ACHN (cell line): Measurements from ENCODE around the gene SLC4A1AP.
A peak's percentile ranks its signal among the peaks of the same experiment; 100 is the strongest.
"Not testable (repeated sequence)": the region's sequence is repeated elsewhere in the genome, so short reads cannot be mapped to it uniquely, and the experiment has no call there.

Experiments
- DNase-seq: peaks from one replicate; pipeline ENCODE4 v3.0.0-alpha.2; 2015
- in situ Hi-C: cut with HindIII; loops from 2 replicates; pipeline ENCODE4 v1.10.0; 2017; ENCODE audit warnings: low sequenced_read_pairs, low pct_ligation_motif_present, low pct_unique_long_range_greater_than_20kb

Gene SLC4A1AP, protein sequence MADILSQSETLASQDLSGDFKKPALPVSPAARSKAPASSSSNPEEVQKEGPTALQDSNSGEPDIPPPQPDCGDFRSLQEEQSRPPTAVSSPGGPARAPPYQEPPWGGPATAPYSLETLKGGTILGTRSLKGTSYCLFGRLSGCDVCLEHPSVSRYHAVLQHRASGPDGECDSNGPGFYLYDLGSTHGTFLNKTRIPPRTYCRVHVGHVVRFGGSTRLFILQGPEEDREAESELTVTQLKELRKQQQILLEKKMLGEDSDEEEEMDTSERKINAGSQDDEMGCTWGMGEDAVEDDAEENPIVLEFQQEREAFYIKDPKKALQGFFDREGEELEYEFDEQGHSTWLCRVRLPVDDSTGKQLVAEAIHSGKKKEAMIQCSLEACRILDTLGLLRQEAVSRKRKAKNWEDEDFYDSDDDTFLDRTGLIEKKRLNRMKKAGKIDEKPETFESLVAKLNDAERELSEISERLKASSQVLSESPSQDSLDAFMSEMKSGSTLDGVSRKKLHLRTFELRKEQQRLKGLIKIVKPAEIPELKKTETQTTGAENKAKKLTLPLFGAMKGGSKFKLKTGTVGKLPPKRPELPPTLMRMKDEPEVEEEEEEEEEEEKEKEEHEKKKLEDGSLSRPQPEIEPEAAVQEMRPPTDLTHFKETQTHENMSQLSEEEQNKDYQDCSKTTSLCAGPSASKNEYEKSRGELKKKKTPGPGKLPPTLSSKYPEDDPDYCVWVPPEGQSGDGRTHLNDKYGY

DNA sequence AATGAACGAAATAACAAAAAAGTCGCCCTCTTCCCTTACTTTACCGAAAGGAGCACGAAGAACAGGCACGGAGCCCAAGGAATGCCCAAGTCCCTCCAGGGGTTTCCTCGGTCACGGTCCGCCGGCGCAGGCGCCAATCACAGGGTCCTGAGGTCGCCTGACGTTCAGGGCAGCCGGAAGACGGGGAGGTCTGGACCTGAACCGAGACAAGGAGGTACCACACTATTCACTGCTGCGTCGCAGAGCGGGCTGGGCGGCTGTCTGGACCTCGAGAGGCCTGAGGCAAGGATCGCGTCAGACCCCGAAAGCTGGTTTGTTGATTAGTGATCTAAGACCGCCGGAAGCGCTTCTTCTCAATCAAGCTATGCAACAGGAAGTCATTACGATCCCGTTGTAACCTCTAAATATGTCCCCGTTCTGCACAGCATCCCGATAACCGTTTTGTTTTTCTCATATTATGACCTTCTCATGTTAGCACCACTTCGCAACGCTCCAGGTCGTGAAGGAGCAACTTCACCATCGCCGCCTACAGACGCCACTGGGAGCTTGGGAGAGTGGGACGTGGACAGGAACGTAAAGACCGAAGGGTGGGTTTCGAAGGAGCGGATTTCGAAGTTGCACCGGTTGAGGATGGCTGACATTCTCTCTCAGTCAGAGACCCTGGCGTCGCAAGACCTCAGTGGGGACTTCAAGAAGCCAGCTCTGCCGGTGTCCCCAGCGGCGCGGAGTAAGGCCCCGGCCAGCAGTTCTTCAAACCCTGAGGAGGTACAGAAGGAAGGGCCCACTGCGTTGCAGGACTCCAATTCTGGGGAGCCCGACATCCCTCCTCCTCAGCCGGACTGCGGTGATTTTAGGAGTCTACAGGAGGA is at the start of gene SLC4A1AP, which contains the start of gene SUPT7L:
SLC4A1AP (plus strand) TSS at position 605 of the 869 bp plus-strand sequence; CDS start at position 631, 26 bp downstream.
SUPT7L (minus strand) TSS at position 330 of the 869 bp plus-strand sequence. CDS start 1,422 bp downstream, outside the sequence.
- in situ Hi-C loops = no loop called here
- peak; percentile 86 for DNase-seq

DNA sequence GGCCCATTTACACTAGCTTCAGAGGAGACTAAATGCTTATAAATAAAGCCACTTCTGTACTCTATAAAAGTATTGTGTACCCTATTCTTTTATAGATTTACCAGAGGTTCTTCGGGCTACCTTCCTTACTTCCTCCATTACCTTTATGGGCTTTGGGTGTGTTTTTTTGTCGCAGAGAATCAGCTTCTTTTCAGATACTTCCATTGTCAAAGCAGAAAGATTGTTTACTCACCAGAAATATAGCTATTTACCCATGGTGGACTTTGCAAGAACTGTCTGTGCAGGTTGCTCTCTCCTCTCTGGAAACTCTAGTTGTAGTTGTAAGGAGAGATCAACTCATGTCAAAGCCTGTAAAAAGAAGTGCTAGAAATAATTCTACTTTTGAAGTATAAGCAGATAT is 49.7 kb upstream of the SLC4A1AP start:
- in situ Hi-C loops = no loop called here

DNA sequence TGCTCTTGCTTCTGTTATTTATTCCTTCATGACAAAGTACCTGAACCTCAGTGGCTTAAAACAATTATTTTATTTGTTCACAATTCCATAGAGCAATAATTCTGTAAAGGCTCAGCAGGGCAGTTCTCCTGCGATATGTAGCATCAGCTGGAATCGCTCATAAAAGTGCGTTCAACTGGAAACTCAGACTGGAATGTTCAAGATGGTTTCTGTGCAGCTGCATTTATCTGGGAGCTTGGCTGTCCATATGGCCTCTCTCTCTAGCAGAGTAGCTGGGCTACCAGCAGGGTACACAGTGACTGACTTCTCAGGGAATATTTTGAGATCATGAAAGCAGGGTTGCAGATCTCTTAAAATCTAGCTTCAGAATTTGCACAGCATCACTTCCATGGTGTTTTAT is 48.4 kb upstream of the SLC4A1AP start:
- in situ Hi-C loops = no loop called here
- DNase-seq = no peak

More for the DNA sequence above, 49.7 kb upstream of the SLC4A1AP start:
- no peak for DNase-seq

DNA sequence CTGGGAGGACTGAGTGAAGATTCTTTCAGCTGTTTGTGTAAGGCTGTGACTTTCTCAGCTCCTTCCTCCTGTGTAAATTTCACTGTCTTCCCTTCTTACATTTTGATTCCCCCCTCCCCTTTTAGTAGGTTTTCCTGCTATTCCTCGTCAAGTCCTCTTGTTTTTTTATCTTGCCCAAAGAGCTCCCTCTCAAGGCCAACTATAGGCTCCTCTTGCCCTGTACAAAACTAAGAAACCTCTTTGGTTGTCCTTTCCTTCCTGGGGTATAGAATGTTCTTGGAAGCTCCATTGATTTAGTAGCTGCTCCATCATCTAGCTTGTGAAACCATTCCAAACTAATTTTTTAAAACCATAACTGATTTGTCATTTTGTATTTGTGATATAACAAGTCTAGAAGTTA is 42.2 kb upstream of the SLC4A1AP start:
- no peak for DNase-seq
- in situ Hi-C loops = no loop called here

DNA sequence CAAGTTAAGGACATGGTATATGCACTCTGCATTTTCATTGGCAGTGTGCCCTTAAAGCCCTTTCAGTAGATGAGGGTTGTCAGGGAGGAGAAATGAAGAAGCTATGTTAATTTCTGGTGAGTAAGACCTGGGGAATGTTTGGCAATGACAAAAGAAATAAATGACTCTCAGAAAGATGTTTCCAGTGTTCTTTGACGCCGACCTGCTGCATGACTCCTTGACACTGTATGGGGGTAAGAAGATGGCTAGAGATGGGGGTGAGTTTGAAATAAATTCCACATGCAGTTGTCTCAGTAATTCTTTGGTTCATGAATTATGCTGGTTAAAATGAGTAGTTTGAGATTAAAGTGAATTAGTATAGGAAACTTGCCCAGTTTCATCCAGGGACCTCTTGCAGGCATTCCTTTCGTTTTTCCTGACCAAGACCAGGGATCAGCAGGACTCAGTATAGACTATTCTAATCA is 40.7 kb upstream of the SLC4A1AP start:
- DNase-seq = peak; percentile 45
- in situ Hi-C loops = no loop called here

DNA sequence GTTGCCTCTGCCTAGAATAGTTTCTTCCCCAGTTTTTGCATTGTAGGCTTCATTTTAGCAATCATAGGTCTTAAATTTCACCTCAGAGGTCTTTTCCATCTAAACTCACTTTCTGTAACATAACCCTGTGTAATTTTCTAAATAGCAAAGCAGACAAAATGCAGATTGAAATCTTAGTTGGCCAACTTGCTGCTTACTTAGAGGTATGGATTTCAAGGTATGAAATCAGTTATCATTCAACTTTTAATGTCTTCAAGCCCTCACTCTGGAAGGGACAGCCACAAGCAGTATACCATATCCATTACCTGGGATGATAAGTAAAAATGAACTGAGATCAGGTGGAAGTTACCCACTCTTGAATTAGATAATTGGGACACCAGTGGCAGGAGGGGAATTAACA is 38.7 kb upstream of the SLC4A1AP start:
- no peak for DNase-seq
- in situ Hi-C loops = no loop called here

DNA sequence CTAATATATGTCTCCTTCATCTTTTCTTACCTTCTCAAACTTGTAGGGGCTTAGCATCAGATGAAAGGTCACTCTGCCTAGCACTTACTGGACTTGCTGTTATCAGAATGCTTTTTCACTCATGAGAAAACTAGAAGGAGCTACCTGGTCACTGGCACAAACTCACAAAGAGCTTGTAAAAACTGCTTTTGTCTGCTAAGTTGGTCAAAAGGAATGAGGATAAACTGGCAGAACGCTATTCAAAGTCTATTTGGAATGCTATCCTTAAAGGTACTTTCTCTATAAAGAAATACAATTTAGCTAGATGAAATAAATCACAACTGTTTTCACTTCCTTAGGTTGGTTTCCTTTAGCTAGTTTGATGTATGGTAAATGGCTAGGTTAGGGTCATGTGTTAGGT is 37.4 kb upstream of the SLC4A1AP start:
- in situ Hi-C loops, DNase-seq: not testable (repeated sequence)

DNA sequence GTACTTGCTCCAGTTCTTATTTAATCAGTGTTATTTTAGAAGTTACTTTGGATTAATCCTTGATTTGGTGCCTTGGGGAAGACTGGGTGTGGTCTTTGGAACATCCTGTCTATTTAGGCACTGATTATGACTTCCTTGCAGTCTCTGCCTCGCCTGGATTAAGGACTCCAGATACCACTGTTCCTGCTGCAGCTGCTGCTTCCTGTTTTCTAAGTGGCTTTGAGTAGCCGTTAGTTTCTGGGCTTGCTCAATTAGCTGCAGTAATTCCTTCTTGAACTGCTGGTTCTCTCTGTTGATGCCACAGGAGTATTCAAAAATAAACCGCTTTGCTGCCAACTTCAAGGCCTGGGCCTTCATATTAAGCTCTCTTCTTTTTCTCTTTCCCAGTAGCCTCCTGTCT is 36.8 kb upstream of the SLC4A1AP start:
- in situ Hi-C loops, DNase-seq: not testable (repeated sequence)

DNA sequence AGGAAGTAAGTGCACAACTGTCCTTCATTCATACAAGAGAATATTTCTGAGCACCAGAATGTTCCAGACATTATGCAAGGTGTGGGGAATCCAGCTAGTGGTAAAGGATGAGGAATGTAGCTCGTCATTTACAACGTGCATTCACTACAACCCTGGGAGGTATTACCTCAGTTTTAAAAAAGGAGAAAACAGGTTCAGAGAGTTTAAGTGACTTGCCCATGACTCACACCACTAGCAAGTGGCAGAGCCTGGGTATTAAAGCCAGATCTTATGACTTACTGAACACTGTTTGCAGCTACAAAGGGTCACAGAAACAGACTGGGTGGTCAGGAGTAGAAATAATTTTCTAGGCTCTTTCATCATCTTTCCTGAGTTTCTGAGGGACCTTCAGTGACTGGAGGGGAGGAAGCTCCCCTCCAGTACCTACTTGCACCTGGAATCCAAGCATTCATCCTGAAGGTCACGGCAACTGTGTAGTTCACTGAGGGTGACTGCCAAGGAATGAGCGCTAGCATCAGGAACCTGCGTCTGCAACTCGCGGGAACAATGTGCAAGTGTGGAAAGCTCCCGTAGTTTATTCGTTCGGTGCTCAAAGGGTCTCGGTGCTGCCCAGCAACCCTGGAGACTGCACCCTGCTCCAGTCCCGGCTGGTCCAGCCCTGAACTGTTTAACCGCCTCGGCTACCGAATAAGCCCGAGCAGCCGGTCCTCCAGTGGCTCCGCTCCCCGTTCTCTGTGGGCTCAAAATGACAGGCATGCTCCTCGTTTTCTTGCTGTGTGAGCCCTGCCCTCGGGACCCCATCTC is 35.5 kb upstream of the SLC4A1AP start:
- in situ Hi-C loops = no loop called here
- DNase-seq = peak; percentile 98

DNA sequence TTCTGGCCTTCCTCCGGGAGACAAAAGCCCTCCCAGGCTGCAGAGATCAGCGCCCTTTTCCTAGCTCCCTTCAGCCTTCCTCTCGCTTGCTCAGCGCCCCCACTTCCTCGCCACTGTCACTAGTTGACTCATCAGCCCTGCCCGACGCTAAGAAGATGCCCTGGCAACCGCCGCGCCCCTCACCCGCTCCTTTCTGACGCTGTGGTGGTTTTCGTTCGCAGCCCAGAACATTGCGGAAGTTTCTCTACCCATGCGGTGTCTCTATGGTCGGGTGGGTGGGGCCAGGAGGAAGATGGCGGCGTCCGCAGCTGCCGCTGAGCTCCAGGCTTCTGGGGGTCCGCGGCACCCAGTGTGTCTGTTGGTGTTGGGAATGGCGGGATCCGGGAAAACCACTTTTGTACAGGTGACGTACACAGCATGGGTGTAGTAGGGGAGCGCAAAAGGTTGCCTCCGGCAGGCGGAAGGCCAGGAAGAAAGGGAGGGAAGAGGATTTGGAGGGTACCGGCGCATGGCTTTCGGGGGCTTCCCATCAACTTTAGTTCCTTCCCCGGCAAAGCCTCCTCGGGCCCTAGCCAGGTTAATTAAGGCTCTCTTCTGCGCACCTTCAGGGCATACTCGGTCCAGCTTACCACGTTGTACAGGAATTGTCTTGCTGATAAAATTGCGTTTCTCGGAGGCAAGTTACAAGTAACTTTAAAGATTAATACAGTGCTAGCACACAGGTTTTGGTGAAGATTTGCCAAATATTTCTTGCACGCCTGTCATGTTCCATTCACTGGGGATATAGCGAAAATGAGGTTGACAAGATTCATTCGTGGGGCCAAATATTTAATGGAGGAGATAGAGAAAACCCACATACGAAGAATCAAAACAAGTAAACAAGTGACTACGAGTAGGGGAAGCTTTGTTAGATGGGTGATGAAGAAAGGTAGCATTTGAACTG is 34.7 kb upstream of the SLC4A1AP start, which contains the start of the genes CCDC121 and GPN1:
CCDC121 (minus strand) TSS at position 246 of the 943 bp plus-strand sequence. CDS start 1,213 bp downstream, outside the sequence.
GPN1 (plus strand) TSS at position 284 of the 943 bp plus-strand sequence; CDS start at position 293, 9 bp downstream.
- peak; percentile 98 for DNase-seq
- in situ Hi-C loops = no loop called here

DNA sequence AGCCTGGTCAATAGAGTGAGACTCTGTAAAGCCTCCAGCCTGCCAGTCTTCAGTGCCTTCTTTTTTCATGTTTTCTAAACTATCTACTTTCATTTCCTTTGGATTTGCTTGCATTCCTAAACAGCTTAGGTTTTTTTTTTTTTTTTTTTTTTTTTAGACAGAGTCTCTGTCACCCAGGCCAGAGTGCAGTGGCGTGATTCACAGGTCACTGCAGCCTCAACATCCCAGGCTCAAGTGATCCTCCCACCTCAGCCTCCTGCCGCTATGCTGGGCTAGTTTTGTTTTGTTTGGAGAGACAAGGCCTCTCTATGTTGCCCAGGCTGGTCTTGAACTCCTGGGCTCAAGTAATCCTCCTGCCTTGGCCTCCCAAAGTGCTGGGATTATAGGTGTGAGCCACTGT is 33.4 kb upstream of the SLC4A1AP start:
- DNase-seq, in situ Hi-C loops: not testable (repeated sequence)

DNA sequence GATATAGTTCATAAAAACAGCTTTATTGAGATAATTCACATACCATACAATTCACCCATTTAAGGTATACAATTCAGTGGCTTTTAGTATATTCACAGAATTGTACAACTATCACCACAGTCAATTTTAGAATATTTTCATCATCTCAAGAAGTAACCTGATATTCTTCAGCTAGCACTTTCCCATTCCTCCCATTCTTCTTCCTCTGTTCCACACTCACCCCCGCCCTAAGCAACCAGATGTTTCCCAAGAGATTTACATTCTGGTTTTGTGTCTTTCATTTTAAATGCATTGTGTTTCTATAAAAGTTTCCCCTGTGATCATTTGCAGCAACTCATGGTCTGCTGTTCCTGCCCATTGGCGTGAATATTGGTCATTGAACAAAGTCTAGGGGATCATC is 29.4 kb upstream of the SLC4A1AP start:
- DNase-seq = no peak
- in situ Hi-C loops = no loop called here

DNA sequence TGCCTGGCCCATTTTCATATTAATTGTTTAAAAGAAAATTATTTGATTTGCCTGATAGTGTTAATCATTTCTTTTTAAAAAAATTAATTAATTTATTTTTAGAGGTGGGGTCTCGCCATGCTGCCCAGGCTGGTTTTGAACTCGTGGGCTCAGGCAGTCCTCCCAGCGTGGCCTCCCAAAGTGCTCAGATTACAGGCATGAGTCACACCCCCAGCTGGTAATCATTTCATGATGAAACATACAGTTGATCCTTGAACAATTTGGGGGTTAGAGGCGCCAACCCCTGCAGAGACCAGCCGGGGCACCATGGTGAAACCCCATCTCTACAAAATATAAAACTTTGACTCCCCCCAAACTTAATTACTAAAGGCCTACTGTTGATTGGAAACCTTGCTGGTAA is 26.9 kb upstream of the SLC4A1AP start:
- in situ Hi-C loops = no loop called here
- DNase-seq = no peak

DNA sequence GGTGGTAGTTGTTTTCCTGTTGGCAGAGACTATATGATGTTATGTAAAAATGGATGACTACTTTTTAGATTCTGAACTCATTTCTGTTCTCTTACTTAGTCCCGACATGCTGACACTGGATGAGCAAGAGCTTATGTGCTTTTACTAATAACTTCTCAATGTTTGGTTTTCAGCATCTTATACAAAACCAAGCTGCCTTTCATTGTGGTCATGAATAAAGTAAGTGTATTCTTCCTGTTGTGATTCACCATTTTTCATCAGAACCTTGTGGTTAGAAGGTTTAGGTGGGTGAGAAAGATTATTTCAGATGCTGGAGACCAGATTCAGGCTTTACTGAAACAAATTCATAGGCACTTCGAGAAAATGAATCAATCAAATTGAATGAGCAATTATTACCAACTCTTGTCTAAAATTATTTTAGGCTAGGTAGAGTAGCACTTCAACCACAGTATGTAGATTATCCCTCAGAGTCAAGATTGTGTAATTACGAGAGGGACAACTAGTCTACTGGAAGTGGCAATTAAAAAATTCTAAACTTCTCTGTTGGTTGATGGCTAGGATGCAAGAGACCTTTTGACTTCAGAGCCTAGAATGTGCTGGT is 25.6 kb upstream of the SLC4A1AP start:
- DNase-seq = no peak
- in situ Hi-C loops = no loop called here

DNA sequence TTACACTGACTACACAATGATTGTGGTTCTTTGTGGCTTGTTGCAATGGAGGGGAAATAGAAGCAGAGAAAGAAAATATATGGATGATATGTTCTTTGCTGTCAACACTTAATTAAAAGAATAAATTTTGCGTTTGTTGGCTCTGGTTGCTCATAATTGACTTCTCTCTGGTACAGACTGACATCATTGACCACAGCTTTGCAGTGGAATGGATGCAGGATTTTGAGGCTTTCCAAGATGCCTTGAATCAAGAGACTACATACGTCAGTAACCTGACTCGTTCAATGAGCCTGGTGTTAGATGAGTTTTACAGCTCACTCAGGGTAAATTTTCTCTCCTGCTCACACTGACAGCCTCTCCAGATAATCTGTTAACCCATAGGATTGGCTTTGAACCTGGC is 25.0 kb upstream of the SLC4A1AP start:
- no peak for DNase-seq
- in situ Hi-C loops = no loop called here

DNA sequence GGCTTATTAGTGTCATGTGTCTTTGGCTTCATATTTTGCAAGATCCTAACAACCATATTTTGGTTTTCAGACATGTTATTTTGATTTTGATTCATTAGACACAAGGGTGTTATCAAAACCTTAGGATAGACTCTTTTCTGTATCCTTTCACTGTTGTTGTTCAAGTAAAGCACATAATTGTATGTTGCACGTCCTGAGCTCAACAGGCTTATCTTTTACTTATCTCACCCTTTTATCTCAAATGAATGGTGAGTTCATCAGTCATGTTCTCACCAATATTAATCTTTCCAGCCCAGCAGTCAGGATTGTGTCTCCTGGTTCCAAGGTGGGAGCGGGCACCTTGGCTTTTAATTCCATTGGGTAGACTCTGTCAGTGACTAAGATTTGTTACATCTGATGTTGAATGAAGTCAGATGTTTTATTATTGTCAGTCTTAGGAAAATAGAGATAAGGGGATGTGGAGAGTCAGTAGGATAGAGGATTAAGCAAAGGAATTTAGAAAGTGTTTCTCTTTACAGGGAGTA is 22.9 kb upstream of the SLC4A1AP start:
- in situ Hi-C loops = no loop called here
- no peak for DNase-seq
